GM18858 (cell line): ENCODE data around the gene S100A10.

Source experiments
- ATAC-seq: cut with Tn5 transposase; IDR thresholded peaks from one replicate; pipeline ENCODE4 v1.9.1; 2021; ENCODE audit not compliant: unreplicated experiment

S100A10 gene

GRCh38 chr1:151988405-151988923 is 5.2 kb downstream of the S100A10 start:
- ATAC-seq, result no peak

- no peak for ATAC-seq
Observed at GRCh38 chr1:151986501-151987190, 7.0 kb downstream of the S100A10 start.

GRCh38 chr1:151985768-151986167 is 7.9 kb downstream of the S100A10 start:
- ATAC-seq, result no peak

GRCh38 chr1:151985270-151985669 is 8.4 kb downstream of the S100A10 start:
- no peak for ATAC-seq

GRCh38 chr1:151984313-151984956 is 9.2 kb downstream of the S100A10 start:
- peak; percentile 71 for ATAC-seq

GRCh38 chr1:151982300-151983005 is 11.2 kb downstream of the S100A10 start:
- no peak for ATAC-seq

GRCh38 chr1:151981178-151981525 is 12.5 kb downstream of the S100A10 start:
- ATAC-seq, result no peak

- no peak for ATAC-seq
Observed at GRCh38 chr1:151980287-151981177, 13.1 kb downstream of the S100A10 start.

- ATAC-seq, result no peak
Observed at GRCh38 chr1:151978922-151979321, 14.7 kb downstream of the S100A10 start.

GRCh38 chr1:151977662-151978230 is 15.9 kb downstream of the S100A10 start:
- ATAC-seq, result no peak

GRCh38 chr1:151976858-151977257 is 16.8 kb downstream of the S100A10 start:
- no peak for ATAC-seq

- no peak for ATAC-seq
Observed at GRCh38 chr1:151976015-151976343, 17.7 kb downstream of the S100A10 start.

GRCh38 chr1:151975311-151976014 is 18.2 kb downstream of the S100A10 start:
- no peak for ATAC-seq

GRCh38 chr1:151972542-151973248 is 21.0 kb downstream of the S100A10 start:
- ATAC-seq, result no peak

- no peak for ATAC-seq
Observed at GRCh38 chr1:151970626-151971025, 23.0 kb downstream of the S100A10 start.

- ATAC-seq, result no peak
Observed at GRCh38 chr1:151970128-151970527, 23.5 kb downstream of the S100A10 start.

GRCh38 chr1:151968791-151969399 is 24.8 kb downstream of the S100A10 start:
- ATAC-seq, result no peak

- no peak for ATAC-seq
Observed at GRCh38 chr1:151968058-151968457, 25.6 kb downstream of the S100A10 start.

GRCh38 chr1:151967091-151967490 is 26.6 kb downstream of the S100A10 start:
- ATAC-seq, result no peak
